Right lobe of liver (tissue), 4 donors: ENCODE data around the gene KANSL1L.

Experiments
- CTCF ChIP-seq, 4 donors: fragments of 200-600 bp in 3 of 4; fragments of 450-650 bp in 1 of 4; IDR thresholded peaks; one replicate each; pipeline versions ENCODE4 v1.5.1 to v1.8.0; 2016 to 2022; ENCODE audit warnings: antibody characterized with exemption in 4 of 4, mild to moderate bottlenecking in 2 of 4
- POLR2A ChIP-seq: fragments of 450-650 bp; IDR thresholded peaks from one replicate; pipeline ENCODE4 v1.6.1; 2017; ENCODE audit warnings: antibody characterized with exemption, mild to moderate bottlenecking
- donor health status: DM: no; HTN: no; CAD: no.
- donor health status: DM: no; HTN: no; CAD: no.
- donor health status: DM: no; HTN: yes; CAD: no.

GRCh38 chr2:210158236-210158635 is 13.0 kb downstream of the KANSL1L start:
- TF ChIP-seq CTCF (IDR thresholded peaks at IDR 0.05) (no peak), POLR2A (no peak)
